ENCODE results near the gene MTOR.
"Not testable (repeated sequence)": the region's sequence is repeated elsewhere in the genome, so short reads cannot be mapped to it uniquely, and the experiment has no call there.

MTOR gene

DNA sequence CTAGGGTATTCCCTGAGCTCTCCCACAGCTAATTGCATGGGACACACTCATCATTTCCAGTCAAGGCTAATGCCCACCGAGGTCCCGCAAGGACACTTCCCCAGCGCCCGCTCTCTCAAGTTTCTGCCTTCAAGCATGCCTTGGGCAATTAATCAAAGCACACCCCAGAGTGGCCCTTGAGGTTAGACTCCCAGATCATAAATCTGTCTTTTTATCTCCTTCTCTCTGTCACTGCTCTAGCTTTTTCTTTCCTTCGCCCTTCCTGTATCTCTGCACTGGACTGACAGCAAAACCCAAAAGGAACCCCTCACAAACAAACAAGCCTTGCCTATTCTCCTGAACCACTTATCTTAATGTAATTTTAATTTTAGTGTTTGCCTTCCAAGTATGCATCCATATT lies 154.8 kb downstream of the MTOR start:
- no peak for DNase-seq (ENCODE audit: low read depth)

DNA sequence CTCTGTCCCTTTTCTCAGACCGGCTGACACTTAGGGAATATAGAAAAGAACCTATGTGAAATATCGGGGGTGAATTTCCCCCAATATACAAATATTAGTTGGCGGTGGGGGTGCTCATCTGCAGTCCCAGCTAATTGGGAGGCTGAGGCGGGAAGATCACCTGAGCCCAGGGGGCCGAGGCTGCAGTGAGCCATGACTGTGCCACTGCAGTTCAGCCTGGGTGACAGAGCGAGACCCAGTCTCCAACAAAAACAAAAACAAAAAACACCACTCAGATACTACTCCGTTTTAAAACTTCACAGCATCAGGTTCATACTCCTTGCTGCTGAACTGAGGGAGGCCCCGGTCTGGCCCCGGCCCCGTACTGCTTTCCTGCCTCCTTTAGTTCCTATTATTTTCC lies 156.8 kb downstream of the MTOR start:
- no peak for DNase-seq (ENCODE audit: low read depth)

DNA sequence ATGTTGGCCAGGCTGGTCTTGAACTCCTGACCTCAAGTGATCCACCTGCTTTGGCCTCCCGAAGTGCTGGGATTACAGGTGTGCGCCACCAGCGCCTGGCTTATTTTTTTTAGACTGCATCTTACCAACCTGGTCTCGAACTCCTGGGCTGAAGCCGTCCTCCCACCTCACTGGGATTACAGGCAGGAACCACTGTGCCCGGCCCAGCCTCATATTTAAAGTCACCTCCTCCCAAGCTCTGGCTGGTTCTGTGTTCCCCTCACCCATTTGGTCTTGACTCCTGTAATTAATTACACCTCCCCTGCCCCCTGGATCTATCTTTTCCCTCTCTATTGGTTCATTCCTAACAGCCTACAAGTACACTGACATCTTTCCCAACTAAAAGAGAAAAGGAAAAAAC lies 161.0 kb downstream of the MTOR start:
- no peak for DNase-seq (ENCODE audit: low read depth)

DNA sequence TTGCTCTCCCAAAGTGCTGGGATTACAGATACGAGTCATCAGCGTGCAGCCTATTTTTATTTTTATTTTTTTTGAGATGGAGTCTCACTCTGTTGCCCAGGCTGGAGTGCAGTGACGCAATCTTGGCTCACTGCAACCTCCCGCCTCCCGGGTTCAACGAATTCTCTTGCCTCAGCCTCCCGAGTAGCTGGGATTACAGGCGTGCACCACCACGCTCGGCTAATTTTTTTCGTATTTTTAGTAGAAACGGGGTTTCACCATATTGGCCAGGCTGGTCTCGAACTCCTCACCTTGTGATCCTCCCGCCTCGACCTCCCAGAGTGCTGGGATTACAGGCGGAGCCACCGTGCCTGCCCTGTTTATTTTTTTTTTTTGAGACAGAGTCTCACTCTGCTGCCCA lies 161.5 kb downstream of the MTOR start:
- DNase-seq (ENCODE audit: low read depth): not testable (repeated sequence)

DNA sequence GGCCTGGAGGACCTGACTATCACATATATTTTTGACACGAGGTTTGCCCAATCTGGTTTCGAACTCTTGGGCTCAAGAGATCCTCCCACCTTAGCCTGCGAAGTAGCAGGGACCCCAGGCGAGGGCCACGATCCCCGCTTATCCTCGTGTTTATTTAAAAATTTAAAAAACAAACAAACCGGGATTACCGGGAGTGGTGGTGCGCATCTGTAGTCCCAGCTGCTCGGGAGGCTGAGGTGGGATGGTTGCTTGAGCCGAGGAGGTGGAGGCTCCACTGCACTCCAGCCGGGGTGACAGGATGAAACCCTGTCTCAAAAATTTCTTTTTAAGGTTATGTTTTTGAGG lies 162.2 kb downstream of the MTOR start:
- DNase-seq (ENCODE audit: low read depth): no peak

DNA sequence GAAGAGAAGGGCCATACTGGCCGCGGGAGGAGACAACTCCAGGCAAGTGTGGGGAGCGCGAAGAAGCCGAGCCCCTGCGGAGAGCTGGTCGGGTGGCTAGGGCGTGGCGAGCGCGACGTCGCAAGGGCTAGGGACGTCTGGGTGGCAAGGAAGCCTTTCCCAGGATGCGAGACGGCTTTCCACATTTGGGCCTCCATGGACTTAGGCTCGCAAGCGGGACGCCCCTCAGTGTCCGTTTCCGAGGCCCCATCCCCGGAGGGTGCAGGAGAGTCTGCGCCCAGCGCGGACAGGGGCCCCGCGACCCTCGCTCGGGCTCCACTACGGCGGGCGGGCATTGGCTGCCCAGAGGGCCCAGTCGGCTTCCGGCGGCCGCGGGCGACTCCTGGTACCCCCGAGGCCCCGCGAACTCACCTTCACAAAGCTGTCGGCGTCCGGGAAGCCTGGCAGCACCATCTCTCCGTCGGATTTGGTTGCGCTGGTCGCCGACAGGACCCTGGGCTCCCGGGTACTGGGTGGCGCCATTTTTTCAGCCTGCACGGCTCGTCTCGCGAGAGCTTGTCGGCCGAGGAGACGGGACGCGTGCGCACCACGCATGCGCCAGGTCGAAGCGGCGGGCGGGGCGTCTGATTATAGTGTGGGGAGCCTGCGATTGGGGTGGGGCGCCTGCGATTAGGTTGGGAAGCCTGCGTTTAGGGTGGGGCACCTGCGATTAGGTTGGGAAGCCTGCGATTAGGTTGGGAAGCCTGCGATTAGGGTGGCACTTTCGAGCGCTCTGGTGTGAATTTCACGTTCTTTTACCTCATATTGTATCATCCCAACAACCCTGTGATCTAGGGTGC lies 162.8 kb downstream of the MTOR start, which contains the start of gene EXOSC10:
Gene EXOSC10 (minus strand): TSS at position 560 of the 839 bp plus-strand sequence. CDS start 38 bp downstream, at position 522.
- DNase-seq (ENCODE audit: low read depth): peak; percentile 80

DNA sequence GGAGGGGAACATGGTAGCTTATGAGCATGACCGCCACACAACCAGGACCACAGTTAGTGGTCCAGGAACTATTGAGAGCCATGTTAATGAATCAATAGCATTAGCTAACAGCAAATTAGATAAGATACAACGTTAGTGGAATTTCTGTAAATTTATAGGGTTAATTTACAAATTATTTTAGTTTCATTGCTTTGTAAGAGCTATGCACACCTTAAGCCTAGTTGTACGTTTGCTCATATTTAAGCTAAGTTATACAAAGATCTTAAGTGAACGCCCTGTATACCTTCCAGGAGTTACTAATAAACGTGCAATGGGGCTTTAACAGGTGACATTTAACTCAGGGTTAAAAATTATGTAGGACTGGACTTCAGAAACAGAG lies 163.4 kb downstream of the MTOR start:
- DNase-seq (ENCODE audit: low read depth): no peak

DNA sequence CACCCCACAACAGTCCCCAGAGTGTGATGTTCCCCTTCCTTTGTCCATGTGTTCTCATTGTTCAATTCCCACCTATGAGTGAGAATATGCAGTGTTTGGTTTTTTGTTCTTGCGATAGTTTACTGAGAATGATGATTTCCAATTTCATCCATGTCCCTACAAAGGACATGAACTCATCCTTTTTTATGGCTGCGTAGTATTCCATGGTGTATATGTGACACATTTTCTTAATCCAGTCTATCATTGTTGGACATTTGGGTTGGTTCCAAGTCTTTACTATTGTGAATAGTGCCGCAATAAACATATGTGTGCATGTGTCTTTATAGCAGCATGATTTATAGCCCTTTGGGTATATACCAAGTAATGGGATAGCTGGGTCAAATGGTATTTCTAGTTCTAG lies 178.6 kb downstream of the MTOR start:
- not testable (repeated sequence) for DNase-seq (ENCODE audit: low read depth)

DNA sequence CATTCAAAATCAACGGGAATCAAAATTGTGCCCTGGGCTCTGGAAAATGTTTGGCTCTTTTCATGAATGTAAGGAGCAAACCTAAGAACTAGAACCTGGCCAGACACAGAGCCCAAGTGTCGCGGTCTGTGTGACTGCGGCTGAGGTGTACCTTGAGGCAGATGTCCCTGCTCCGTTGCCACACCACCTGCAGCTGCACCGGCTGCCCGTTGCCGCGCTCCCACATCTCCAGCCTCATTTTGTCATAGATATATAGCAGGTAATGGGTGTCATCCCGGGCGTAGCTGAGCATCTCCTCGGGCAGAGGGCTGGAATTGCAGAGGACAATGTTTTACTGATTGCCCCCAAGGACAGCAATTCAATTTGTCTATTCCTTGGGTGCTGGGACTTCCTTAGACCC lies 181.4 kb downstream of the MTOR start:
- no peak for DNase-seq (ENCODE audit: low read depth)

DNA sequence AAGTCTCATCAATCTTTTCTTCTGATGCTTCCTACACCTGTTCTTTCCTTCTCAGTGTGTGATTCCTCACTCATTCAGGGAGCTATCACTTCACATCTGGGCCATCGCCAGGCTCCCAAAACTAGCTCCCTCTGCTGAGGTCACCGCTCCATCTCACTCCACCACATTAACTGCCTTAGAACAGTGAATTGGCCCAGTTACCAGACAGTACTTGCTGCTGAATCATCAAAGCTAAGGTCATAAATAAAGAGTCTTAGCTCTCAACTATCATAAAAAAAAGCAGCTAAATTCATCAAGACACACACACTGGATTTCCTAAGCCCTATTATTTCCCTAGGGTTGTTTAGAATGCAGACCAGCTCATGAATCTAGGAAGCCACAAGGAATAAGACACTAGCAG lies 183.7 kb downstream of the MTOR start:
- DNase-seq (ENCODE audit: low read depth): no peak

DNA sequence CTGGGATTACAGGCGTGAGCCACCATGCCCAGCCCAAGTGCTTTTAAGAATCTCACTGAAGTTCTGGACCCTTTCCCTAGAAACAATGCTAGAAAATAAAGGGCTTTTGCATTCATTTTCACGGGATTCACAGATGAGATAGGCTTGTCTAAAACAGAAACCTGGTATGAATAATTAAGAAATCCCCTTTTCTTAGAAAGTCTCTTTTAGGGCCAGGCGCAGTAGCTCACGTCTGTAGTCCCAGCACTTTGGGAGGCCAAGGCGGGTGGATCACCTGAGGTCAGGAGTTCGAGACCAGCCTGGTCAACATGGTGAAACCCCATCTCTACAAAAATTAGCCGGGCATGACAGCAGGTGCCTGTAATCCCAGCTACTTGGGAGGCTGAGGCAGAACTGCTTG lies 189.0 kb downstream of the MTOR start:
- not testable (repeated sequence) for DNase-seq (ENCODE audit: low read depth)

DNA sequence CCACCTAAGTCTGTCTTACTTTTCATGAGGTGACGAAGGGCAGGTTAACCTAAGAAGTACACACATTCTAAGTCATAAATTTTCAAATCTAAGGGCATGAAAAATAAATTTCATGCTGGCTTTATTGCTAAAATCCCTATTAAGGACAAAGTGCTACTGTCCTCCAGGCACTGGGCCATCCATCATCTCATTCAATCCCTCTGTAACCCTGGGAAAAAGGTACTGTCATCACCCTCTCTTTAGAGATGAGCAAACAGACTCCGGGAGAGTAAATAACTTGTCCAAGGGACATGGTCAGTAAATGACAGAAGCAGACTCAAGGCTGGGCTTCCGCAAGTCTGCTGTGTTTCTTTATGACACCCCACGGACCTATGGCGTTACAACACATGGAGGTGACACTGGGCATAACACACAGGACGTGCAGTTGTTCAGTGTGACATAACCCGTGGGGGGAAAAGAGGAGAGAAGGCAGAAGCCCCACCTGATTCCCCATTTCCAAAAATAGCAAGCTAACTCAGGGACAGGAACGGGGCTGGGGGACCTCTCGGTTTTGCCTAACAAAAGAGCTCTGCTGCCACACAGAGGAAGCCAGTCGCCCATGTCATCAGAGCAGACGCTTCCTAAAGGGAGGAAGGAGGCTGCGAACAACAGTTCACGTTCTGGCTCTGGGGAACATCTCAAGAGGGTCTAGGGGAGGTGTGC lies 190.0 kb downstream of the MTOR start:
- DNase-seq (ENCODE audit: low read depth): no peak

DNA sequence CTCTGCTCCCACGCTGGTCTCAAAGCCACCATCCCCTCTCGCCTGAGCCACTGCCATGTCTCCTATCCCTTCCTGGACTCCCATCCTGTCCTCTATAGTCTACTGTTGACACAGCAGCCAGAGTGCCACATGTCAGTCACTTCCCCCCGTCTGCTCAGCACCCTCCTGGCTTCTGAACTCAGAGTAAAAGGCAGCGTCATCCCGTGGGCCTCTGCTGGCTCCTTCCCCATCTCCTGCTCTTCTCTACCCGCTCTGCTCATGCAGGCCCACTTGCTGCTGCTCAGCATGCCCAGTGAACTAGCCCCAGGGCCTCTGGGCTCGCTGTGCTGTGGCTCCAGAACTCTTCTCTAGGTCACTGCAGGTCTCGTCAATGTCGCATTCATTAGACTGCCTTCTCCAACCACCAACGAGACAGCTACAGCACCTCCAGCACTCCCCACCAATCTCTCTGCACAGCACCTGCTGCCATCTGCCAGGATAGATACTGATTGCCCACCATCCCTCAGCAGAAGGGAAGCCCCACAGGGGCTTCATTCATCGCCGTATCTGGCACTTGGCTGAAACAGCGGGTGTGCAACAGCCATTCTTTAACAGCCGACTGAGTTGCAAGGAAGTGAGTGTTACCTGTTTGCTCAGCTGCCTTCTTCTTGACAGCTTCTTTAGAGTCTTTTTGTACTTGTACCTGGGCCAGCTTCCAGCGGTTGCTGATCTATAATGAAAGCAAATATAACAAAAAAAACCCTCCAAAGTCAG lies 190.7 kb downstream of the MTOR start:
- DNase-seq (ENCODE audit: low read depth): no peak

DNA sequence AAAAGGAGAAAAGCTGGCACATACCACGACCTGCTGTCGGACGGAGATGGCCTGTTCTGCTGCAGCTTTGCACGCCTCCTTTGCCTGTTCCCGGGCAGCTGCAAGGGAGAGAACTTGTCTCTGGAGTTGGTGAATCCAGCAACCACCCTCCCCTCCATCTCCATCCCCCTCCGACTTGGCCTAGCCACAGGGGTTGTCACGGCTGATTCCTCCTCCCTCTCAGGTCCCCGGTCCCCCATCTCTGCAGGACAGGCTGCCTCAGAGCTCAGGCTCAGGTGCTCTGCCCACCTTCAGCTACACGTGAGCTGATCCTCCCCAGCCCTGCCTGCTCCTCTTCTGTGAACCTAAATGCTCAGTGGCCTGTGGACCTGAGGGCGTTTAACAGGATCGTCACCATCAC lies 191.5 kb downstream of the MTOR start:
- no peak for DNase-seq (ENCODE audit: low read depth)

DNA sequence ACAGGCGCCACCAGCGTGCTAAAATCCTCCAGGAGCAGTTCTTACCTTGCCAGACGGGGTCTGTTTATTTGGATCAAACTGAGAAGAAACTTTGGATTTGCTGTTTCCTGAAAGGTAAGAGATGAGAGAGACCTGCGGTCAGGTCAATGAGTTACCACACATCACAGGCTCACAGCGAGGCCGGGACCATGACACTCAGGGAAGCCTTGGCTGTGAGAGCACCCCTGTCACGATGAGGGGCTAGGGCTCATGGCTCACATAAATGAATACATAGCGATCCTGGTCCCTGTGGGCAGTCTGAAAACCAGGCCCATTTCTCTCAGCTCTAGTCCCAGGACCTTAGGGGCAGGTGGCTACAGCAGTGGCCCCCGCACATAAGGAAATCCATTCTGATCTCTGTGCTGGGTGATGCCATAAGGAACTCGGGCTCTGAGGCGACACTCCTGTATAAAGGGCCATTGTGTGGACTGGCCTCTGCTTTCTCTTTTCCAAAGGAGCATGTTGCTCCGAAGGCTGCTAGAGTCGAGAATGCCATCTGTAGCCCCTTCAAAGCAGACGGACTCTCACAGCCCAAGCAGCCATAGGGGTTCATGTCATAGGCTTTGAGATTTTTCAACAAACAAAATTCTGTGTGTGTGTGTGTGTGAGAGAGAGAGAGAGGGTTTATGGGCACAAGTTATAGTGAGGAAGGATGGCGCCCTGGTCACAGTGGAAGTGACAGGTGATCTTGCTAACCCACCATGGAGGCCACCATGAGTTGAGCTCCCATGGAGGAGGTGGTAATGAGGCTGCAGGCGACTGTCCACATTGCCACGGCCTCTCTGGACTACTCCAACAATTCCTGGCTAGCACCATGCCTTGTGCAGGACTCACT lies 193.5 kb downstream of the MTOR start:
- DNase-seq (ENCODE audit: low read depth): no peak

DNA sequence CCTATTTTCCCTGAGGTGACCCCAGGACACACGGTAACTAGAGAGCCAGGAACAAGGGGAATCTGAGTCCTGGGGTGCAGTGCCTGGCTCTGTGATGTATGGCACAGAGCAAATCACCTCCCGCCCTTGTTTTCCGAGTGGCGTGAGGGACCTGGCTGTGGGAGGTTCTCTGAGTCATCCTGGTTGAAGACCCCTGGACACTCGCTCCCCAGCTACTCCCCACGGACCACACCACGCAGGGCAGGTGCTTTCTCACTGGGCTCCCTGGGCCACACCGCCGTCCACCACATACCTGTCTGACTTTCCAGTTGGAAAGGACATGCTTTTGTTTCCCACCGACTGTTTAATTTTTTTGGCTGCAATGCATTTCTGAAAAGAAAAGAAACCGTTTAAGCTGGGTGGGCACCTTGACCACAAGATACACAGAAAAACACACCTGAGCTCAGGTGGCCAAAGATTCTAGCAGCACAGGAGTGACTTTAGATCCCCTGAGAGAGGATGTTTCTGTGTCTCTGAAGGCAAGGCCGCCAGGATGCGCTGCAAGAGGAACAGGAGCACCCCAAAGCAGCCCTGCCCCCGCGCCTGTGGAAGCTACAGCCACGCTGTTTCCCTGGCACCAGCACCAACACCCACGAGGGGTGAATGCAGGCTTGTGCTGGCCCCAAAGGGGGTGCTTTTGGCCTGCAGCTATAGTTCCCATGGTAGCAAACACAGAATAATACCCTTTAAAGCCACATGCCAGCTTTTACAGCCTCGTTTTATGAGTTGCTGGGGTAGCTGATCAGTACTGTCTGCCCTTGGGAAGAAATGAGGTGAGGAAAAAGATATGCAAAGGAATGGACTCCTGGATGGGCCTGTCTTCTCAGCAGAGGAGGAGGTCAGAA lies 194.4 kb downstream of the MTOR start:
- DNase-seq (ENCODE audit: low read depth): no peak

DNA sequence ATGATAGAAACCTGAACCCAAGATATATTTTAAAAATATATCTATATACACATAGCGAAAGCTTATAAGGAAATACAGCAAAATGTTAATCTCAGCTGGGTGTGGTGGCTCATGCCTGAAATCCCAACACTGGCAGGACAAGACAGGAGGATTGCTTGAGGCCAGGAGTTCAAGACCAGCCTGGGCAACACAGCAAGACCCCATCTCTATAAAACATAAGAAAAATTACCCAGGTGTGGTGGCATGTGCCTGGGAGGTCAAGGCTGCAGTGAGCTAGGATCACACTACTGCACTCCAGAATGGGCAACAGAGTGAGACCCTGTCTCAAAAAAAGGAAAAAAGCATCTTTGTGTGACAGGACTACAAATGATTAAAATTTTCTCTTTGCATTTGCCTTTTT lies 196.6 kb downstream of the MTOR start:
- DNase-seq (ENCODE audit: low read depth): no peak

DNA sequence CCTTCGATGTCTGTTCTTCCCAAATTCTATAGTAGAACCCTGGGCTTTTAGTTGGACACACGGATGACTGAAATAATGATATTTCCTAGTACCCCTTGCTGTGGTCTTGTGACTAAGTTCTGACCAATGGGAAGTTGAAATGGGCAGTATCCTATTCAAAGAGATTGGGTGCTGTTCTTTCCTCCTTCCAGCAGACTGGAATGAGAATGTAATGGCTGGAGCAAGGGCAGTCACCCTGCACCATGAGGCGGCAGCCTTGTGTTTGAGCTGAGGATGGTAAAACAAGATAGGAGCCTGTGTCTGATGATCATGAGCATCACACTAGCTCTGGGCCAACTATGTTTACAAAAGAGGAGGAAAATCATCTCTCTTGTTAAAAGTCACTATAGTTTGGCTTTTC lies 197.4 kb downstream of the MTOR start:
- no peak for DNase-seq (ENCODE audit: low read depth)

DNA sequence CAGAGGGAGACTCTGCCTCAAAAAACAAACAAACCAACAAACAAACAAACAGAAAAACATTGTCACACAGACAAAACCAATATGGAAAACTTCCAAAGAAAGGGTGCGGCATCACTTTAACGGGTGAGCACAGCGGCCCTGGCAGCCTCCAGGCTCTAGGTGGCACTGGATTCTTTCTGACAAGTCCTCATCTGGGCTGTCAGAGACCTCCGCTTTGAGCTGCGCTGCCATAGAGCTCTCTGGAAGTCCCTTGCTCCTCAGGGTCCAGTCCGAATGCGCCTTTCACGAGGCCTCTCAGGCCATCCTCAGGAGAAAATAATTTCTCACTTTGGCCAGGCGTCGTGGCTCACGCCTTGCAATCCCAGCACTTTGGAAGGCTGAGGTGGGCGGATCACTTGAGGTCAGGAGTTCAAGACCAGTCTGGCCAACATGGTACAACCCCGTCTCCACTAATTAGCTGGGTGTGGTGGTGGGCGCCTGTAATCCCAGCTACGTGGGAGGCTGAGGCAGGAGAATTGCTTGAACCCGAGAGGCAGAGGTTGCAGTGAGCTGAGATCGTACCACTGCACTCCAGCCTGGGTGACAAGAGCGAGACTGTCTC lies 198.3 kb downstream of the MTOR start:
- DNase-seq (ENCODE audit: low read depth): not testable (repeated sequence)

DNA sequence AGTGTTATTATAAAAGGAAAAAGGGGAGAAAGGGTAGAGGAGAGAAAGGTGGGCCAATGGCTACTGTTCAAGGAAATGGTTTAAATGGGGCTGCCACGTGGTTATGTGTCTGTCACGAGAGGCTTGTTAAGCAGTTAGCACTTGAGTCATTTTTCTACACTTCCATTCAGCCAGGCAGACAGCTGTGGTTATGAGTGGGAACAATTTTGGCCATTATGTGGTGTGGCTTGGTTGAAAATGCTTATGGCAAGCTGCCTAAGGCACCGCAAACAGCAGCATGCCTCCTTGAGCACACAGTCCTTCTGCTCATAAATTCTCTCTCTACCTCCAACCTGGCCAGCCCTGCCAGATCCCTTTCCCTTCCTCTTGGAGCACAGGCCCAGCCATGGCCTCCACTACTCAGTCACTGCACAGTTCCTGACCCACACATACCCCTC lies 199.4 kb downstream of the MTOR start:
- no peak for DNase-seq (ENCODE audit: low read depth)
